ENCODE measurements around the gene ING1.
A peak's percentile ranks its signal among the peaks of the same experiment; 100 is the strongest.

ING1 gene

DNA sequence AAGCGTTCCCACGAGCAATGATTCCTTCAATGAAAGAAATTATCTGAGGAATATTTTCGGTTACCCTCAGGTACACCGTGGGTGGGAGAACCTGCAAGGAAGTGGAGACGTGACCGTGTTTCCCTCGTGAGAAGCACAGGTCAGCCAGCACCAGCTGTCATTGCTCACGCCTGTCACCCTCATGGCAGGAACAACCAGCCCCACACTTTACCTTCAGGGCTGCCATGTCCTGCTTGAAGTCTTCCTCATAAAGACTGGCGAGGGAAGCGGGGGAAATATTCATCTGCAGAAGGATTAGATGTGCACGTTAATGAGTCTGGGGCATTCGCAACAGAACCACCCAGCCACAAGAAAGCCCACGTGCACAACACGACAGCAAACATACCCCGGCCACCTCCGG, 25.8 kb upstream of the ING1 start:
- Histone ChIP-seq H4K91ac (ENCODE audit: low read depth, low read length) (no peak overlapping the region), H3K79me2 (ENCODE audit: control insufficient read depth, insufficient read depth, low read length, poor library complexity) (no peaks in the 10 kb centered on the region), H3K27me3 (ENCODE audit: insufficient read depth, low read length) (no peaks in the 10 kb centered on the region), H2BK120ac (ENCODE audit: insufficient read depth, low read length, poor library complexity) (no peak overlapping the region), H3K4me1 (ENCODE audit: control insufficient read depth in 1 of 2, insufficient read depth in 2 of 2, low read length in 2 of 2) (no peaks in the 10 kb centered on the region), H3K27ac (ENCODE audit: low read depth, low read length) (no peak overlapping the region), H3K23ac (ENCODE audit: low read length) (no peak overlapping the region), H3K4me2 (ENCODE audit: low read length) (no peak overlapping the region), H4K12ac (ENCODE audit: low read depth, low read length) (no peak overlapping the region), H2AK5ac (ENCODE audit: low read length) (no peak overlapping the region), H4K8ac (ENCODE audit: low read depth, low read length) (no peak overlapping the region), H3K18ac (ENCODE audit: low read length) (no peak overlapping the region), H3K36me3 (ENCODE audit: control insufficient read depth in 1 of 2, insufficient read depth in 2 of 2, low read length in 2 of 2) (peaks cover 31 to 38% of the 10 kb centered on the region in 2 experiments), H3K9ac (ENCODE audit: low read length) (no peak overlapping the region), H3K9me3 (ENCODE audit: insufficient read depth, low read depth, low read length) (no peaks in the 10 kb centered on the region), H3K14ac (ENCODE audit: low read length) (no peak overlapping the region), H2BK12ac (ENCODE audit: low read length) (no peak overlapping the region), H2AFZ (ENCODE audit: insufficient read depth, low read length, poor library complexity) (no peak overlapping the region), H3K4ac (ENCODE audit: low read depth, low read length) (no peak overlapping the region), H3K4me3 (ENCODE audit: low read depth, low read length) (peak overlapping the region; percentile 4), H2BK5ac (ENCODE audit: low read depth, low read length, poor library complexity) (no peak overlapping the region), H3K79me1 (ENCODE audit: low read length) (no peaks in the 10 kb centered on the region)
- no peak for DNase-seq
- no CpG with 5 or more reads among the region's 16 CpGs for WGBS (ENCODE audit: extremely low coverage, insufficient coverage, insufficient read length)

DNA sequence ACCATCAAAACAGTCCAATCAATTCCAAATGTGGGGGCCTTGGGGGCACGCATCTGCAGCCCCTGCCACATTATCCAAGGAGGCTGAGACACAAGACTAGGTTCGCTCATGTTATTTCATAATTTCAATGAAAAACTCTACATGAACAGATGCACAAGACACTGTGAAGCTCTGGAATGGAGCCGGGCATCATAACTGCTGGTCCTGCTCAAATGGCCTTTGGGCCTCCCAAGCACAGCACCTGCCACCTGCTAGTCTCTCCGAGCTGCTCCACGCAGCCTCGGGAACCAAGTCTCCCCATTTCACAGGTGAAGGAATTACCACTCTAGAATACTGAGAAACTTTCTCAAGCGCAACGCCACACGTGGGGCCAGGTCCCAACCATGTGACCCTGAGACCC, 24.5 kb upstream of the ING1 start:
- H3K4me3 ChIP-seq (ENCODE audit: low read depth, low read length) = no peak overlapping the region
- no peak overlapping the region for H2AFZ ChIP-seq (ENCODE audit: insufficient read depth, low read length, poor library complexity)
- no peak overlapping the region for H3K18ac ChIP-seq (ENCODE audit: low read length)
- H3K4ac ChIP-seq (ENCODE audit: low read depth, low read length) = no peak overlapping the region
- H3K9ac ChIP-seq (ENCODE audit: low read length) = no peak overlapping the region
- no peak overlapping the region for H3K23ac ChIP-seq (ENCODE audit: low read length)
- H3K79me2 ChIP-seq (ENCODE audit: control insufficient read depth, insufficient read depth, low read length, poor library complexity) = no peaks in the 10 kb centered on the region
- H2AK5ac ChIP-seq (ENCODE audit: low read length) = no peak overlapping the region
- H2BK12ac ChIP-seq (ENCODE audit: low read length) = no peak overlapping the region
- no peak overlapping the region for H4K91ac ChIP-seq (ENCODE audit: low read depth, low read length)
- H3K36me3 ChIP-seq (ENCODE audit: control insufficient read depth in 1 of 2, insufficient read depth in 2 of 2, low read length in 2 of 2) = peaks cover 29 to 34% of the 10 kb centered on the region in 2 experiments
- H3K79me1 ChIP-seq (ENCODE audit: low read length) = no peaks in the 10 kb centered on the region
- no peak overlapping the region for H2BK5ac ChIP-seq (ENCODE audit: low read depth, low read length, poor library complexity)
- no peaks in the 10 kb centered on the region for H3K9me3 ChIP-seq (ENCODE audit: insufficient read depth, low read depth, low read length)
- no peak overlapping the region for H3K14ac ChIP-seq (ENCODE audit: low read length)
- H2BK120ac ChIP-seq (ENCODE audit: insufficient read depth, low read length, poor library complexity) = no peak overlapping the region
- H4K8ac ChIP-seq (ENCODE audit: low read depth, low read length) = no peak overlapping the region
- no peaks in the 10 kb centered on the region for H3K27me3 ChIP-seq (ENCODE audit: insufficient read depth, low read length)
- no CpG with 5 or more reads among the region's 9 CpGs for WGBS (ENCODE audit: extremely low coverage, insufficient coverage, insufficient read length)
- DNase-seq = no peak
- no peak overlapping the region for H3K27ac ChIP-seq (ENCODE audit: low read depth, low read length)
- H4K12ac ChIP-seq (ENCODE audit: low read depth, low read length) = no peak overlapping the region
- H3K4me2 ChIP-seq (ENCODE audit: low read length) = no peak overlapping the region
- H3K4me1 ChIP-seq (ENCODE audit: control insufficient read depth in 1 of 2, insufficient read depth in 2 of 2, low read length in 2 of 2) = no peaks in the 10 kb centered on the region

DNA sequence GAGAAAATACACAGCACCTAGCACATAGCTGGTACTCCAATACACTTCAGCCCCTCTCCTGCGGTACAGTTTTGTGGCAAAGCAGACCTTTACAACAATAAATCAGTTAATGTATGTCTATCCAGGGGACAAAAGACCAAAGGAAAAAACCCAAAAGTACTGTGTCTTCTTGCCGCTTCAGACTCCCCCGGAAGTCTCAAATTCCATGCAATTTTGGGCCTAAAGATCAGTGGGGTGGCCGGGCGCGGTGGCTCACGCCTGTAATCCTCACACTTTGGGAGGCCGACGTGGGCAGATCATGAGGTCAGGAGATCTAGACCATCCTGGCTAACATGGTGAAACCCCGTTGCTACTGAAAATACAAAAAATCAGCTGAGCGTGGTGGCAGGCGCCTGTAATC, 23.8 kb upstream of the ING1 start:
- Histone ChIP-seq H3K18ac (ENCODE audit: low read length) (no peak overlapping the region), H4K8ac (ENCODE audit: low read depth, low read length) (no peak overlapping the region), H3K4me1 (ENCODE audit: control insufficient read depth in 1 of 2, insufficient read depth in 2 of 2, low read length in 2 of 2) (no peaks in the 10 kb centered on the region), H3K9ac (ENCODE audit: low read length) (no peak overlapping the region), H3K23ac (ENCODE audit: low read length) (no peak overlapping the region), H4K91ac (ENCODE audit: low read depth, low read length) (no peak overlapping the region), H3K9me3 (ENCODE audit: insufficient read depth, low read depth, low read length) (no peaks in the 10 kb centered on the region), H3K4ac (ENCODE audit: low read depth, low read length) (no peak overlapping the region), H2AFZ (ENCODE audit: insufficient read depth, low read length, poor library complexity) (no peak overlapping the region), H2BK12ac (ENCODE audit: low read length) (no peak overlapping the region), H3K4me3 (ENCODE audit: low read depth, low read length) (no peak overlapping the region), H3K14ac (ENCODE audit: low read length) (no peak overlapping the region), H3K36me3 (ENCODE audit: control insufficient read depth in 1 of 2, insufficient read depth in 2 of 2, low read length in 2 of 2) (peaks cover 29% of the 10 kb centered on the region in 2 experiments), H3K79me2 (ENCODE audit: control insufficient read depth, insufficient read depth, low read length, poor library complexity) (no peaks in the 10 kb centered on the region), H2AK5ac (ENCODE audit: low read length) (no peak overlapping the region), H3K4me2 (ENCODE audit: low read length) (no peak overlapping the region), H2BK5ac (ENCODE audit: low read depth, low read length, poor library complexity) (no peak overlapping the region), H4K12ac (ENCODE audit: low read depth, low read length) (no peak overlapping the region), H2BK120ac (ENCODE audit: insufficient read depth, low read length, poor library complexity) (no peak overlapping the region), H3K27me3 (ENCODE audit: insufficient read depth, low read length) (no peaks in the 10 kb centered on the region), H3K27ac (ENCODE audit: low read depth, low read length) (no peak overlapping the region), H3K79me1 (ENCODE audit: low read length) (no peaks in the 10 kb centered on the region)
- DNase-seq = no peak
- WGBS (ENCODE audit: extremely low coverage, insufficient coverage, insufficient read length) = no CpG with 5 or more reads among the region's 12 CpGs

DNA sequence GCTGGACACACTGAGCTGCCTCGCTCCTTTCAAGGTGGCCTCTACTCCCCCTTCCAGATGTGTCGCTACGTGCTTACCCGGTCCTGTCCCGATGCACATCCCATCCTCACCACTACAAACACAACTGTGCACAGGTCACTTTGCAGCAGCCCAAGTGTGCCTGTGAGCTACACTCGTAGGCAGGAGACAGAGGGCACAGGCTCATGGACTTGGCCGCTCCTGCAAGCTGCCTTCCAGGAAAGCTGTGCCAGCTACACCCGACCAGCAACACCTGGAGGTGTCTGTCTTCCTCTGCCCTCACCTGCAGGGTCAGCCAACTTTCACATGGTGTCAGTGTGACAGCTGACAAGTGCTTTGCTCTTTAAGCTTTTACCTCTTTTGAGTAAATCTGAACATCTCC, 23.0 kb upstream of the ING1 start:
- Histone ChIP-seq H2BK120ac (ENCODE audit: insufficient read depth, low read length, poor library complexity) (no peak overlapping the region), H3K4me2 (ENCODE audit: low read length) (no peak overlapping the region), H3K18ac (ENCODE audit: low read length) (no peak overlapping the region), H3K27me3 (ENCODE audit: insufficient read depth, low read length) (no peaks in the 10 kb centered on the region), H2AFZ (ENCODE audit: insufficient read depth, low read length, poor library complexity) (no peak overlapping the region), H2BK5ac (ENCODE audit: low read depth, low read length, poor library complexity) (no peak overlapping the region), H3K27ac (ENCODE audit: low read depth, low read length) (no peak overlapping the region), H3K4ac (ENCODE audit: low read depth, low read length) (no peak overlapping the region), H2BK12ac (ENCODE audit: low read length) (no peak overlapping the region), H3K23ac (ENCODE audit: low read length) (no peak overlapping the region), H3K4me3 (ENCODE audit: low read depth, low read length) (no peak overlapping the region), H3K79me2 (ENCODE audit: control insufficient read depth, insufficient read depth, low read length, poor library complexity) (no peaks in the 10 kb centered on the region), H3K79me1 (ENCODE audit: low read length) (no peaks in the 10 kb centered on the region), H3K9me3 (ENCODE audit: insufficient read depth, low read depth, low read length) (no peaks in the 10 kb centered on the region), H2AK5ac (ENCODE audit: low read length) (no peak overlapping the region), H4K12ac (ENCODE audit: low read depth, low read length) (no peak overlapping the region), H4K91ac (ENCODE audit: low read depth, low read length) (no peak overlapping the region), H3K9ac (ENCODE audit: low read length) (no peak overlapping the region), H3K36me3 (ENCODE audit: control insufficient read depth in 1 of 2, insufficient read depth in 2 of 2, low read length in 2 of 2) (peaks cover 25 to 27% of the 10 kb centered on the region in 2 experiments), H4K8ac (ENCODE audit: low read depth, low read length) (no peak overlapping the region), H3K4me1 (ENCODE audit: control insufficient read depth in 1 of 2, insufficient read depth in 2 of 2, low read length in 2 of 2) (no peaks in the 10 kb centered on the region), H3K14ac (ENCODE audit: low read length) (no peak overlapping the region)
- WGBS (ENCODE audit: extremely low coverage, insufficient coverage, insufficient read length) = no CpG with 5 or more reads among the region's 8 CpGs
- DNase-seq = no peak

All from trophoblast cell (in vitro differentiated cells and primary cell).